Measurements from ENCODE around the gene CHD9NB. TPM values are rescaled to one million over a fixed set of nuclear protein-coding genes. Genes with fewer than 3 reads are reported as not detected.
A peak's percentile ranks its signal among the peaks of the same experiment; 100 is the strongest.

CHD9NB gene
- total and polyA plus RNA-seq, 9 of the 15 experiments (the other 6 are each of a cell fraction or from before 2014, with no cell fraction given) = 0.06 to 0.10 (median 0.07) TPM; not detected in 6

- TF ChIP-seq ZNF583 (CRISPR knock-in tag; IDR thresholded peaks at IDR 0.05) = no peak
- TF ChIP-seq ZNF3 (CRISPR knock-in tag; IDR thresholded peaks at IDR 0.05) = no peak
- no peak for TF ChIP-seq HDAC8 (tag; IDR thresholded peaks at IDR 0.05)
- TF ChIP-seq PTRF (tag; IDR thresholded peaks at IDR 0.05) = no peak
- TF ChIP-seq, protein P1, sequence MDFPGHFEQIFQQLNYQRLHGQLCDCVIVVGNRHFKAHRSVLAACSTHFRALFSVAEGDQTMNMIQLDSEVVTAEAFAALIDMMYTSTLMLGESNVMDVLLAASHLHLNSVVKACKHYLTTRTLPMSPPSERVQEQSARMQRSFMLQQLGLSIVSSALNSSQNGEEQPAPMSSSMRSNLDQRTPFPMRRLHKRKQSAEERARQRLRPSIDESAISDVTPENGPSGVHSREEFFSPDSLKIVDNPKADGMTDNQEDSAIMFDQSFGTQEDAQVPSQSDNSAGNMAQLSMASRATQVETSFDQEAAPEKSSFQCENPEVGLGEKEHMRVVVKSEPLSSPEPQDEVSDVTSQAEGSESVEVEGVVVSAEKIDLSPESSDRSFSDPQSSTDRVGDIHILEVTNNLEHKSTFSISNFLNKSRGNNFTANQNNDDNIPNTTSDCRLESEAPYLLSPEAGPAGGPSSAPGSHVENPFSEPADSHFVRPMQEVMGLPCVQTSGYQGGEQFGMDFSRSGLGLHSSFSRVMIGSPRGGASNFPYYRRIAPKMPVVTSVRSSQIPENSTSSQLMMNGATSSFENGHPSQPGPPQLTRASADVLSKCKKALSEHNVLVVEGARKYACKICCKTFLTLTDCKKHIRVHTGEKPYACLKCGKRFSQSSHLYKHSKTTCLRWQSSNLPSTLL (IDR thresholded peaks at IDR 0.05) = peak; percentile 65; the same call in 1 of the 2 replicates
- peak; percentile 71; the same call in 1 of the 2 replicates for TF ChIP-seq ZBTB2 (IDR thresholded peaks at IDR 0.05)
- no peak for TF ChIP-seq BDP1 (IDR thresholded peaks at IDR 0.05; ENCODE audit: insufficient read depth, insufficient read length)
- no peak for TF ChIP-seq PTBP1 (IDR thresholded peaks at IDR 0.05; ENCODE audit: low read depth, low read length)
- no peak for TF ChIP-seq MTF1 (CRISPR knock-in tag; IDR thresholded peaks at IDR 0.05; ENCODE audit: borderline replicate concordance)
- peak; percentile 55; the same call in 1 of the 2 replicates for TF ChIP-seq DPF2 (IDR thresholded peaks at IDR 0.05)
- no peak for TF ChIP-seq SAP30 (IDR thresholded peaks at IDR 0.05; ENCODE audit: borderline replicate concordance, insufficient read depth, low read depth, low read length, poor library complexity, severe bottlenecking)
- TF ChIP-seq MTA1 (IDR thresholded peaks at IDR 0.05; ENCODE audit: borderline replicate concordance) = peak; percentile 84
- no peak for TF ChIP-seq GABPB2 (CRISPR knock-in tag; conservative IDR thresholded peaks at IDR 0.05)
- TF ChIP-seq MTA3 (IDR thresholded peaks at IDR 0.05; ENCODE audit: borderline replicate concordance) = no peak
- no peak for TF ChIP-seq ZNF766 (CRISPR knock-in tag; conservative IDR thresholded peaks at IDR 0.05)
- no peak for TF ChIP-seq CEBPZ (IDR thresholded peaks at IDR 0.05; ENCODE audit: borderline replicate concordance, low read depth, low read length)
- no peak for TF ChIP-seq BRD9 (IDR thresholded peaks at IDR 0.05; ENCODE audit: low read depth, partially characterized antibody)
- no peak for TF ChIP-seq GTF2A2 (tag; IDR thresholded peaks at IDR 0.05)
- TF ChIP-seq THRAP3 (IDR thresholded peaks at IDR 0.05; ENCODE audit: borderline replicate concordance) = peak; percentile 60; the same call in 1 of the 2 replicates
- no peak for TF ChIP-seq PHB (CRISPR knock-in tag; IDR thresholded peaks at IDR 0.05)
These were observed at the start of gene CHD9NB (continued) for GRCh38 chr16:53052519-53053501.

Measured in K562 (cell line).